Measurements from ENCODE around the gene KAZALD1. TPM values are rescaled to one million over a fixed set of nuclear protein-coding genes. Genes with fewer than 3 reads are reported as not detected.

Gene KAZALD1
- total RNA-seq, 6 experiments from 2014 or later: 0.22 to 1.1 (median 0.57) TPM

- TF ChIP-seq POLR2A (IDR thresholded peaks at IDR 0.05) (no peak), CTCF (IDR thresholded peaks at IDR 0.05) (no peak)
- Histone ChIP-seq H3K4me3 (no peak overlapping the region), H3K4me1 (peaks cover 0 to under 1% (median 0%) of the 10 kb centered on the region in 4 donors), H3K27me3 (no peaks in the 10 kb centered on the region), H3K9me3 (no peaks in the 10 kb centered on the region), H3K36me3 (no peaks in the 10 kb centered on the region), H3K27ac (no peak overlapping the region)
- DNase-seq (no peak), ATAC-seq (no peak)
- intact Hi-C loops (cut with DNase I): loop anchor here (5.0 kb wide), 1 partner anchor 44 kb away; no protein-coding TSS in a partner anchor
- WGBS (ENCODE audit: insufficient coverage, low coverage, low lambda C conversion rate, missing lambda C conversion rate): 48% methylated on average over 3 of the region's 4 CpGs
These were observed 36.1 kb downstream of the KAZALD1 start for GRCh38 chr10:101097881-101098280.

- H3K9me3 ChIP-seq: no peaks in the 10 kb centered on the region
- 42% methylated on average over 3 of the region's 6 CpGs for WGBS (ENCODE audit: insufficient coverage, low coverage, low lambda C conversion rate, missing lambda C conversion rate)
- no peak overlapping the region for H3K27ac ChIP-seq
- intact Hi-C loops (cut with DNase I): loop anchor here (5.0 kb wide), 1 partner anchor 42 kb away; no protein-coding TSS in a partner anchor
- no peaks in the 10 kb centered on the region for H3K27me3 ChIP-seq
- H3K4me3 ChIP-seq: no peak overlapping the region
- ATAC-seq (no peak), DNase-seq (no peak)
- H3K36me3 ChIP-seq: no peaks in the 10 kb centered on the region
- TF ChIP-seq CTCF (IDR thresholded peaks at IDR 0.05): no peak
- no peak for TF ChIP-seq POLR2A (IDR thresholded peaks at IDR 0.05)
- H3K4me1 ChIP-seq: no peaks in the 10 kb centered on the region
These were observed 38.1 kb downstream of the KAZALD1 start for GRCh38 chr10:101099901-101100300.

- H3K9me3 ChIP-seq: no peaks in the 10 kb centered on the region
- H3K27me3 ChIP-seq: no peaks in the 10 kb centered on the region
- H3K4me1 ChIP-seq: no peaks in the 10 kb centered on the region
- intact Hi-C loops (cut with DNase I): no loop called here
- no peak overlapping the region for H3K27ac ChIP-seq
- no peak for ATAC-seq
- no peaks in the 10 kb centered on the region for H3K36me3 ChIP-seq
- TF ChIP-seq CTCF (IDR thresholded peaks at IDR 0.05) (no peak), POLR2A (IDR thresholded peaks at IDR 0.05) (no peak)
- WGBS (ENCODE audit: insufficient coverage, low coverage, low lambda C conversion rate, missing lambda C conversion rate): 59% methylated on average over 4 of the region's 4 CpGs
- DNase-seq: no peak
- H3K4me3 ChIP-seq: no peak overlapping the region
These were observed 39.6 kb downstream of the KAZALD1 start for GRCh38 chr10:101101372-101101881.

- H3K4me1 ChIP-seq: no peaks in the 10 kb centered on the region
- no peaks in the 10 kb centered on the region for H3K36me3 ChIP-seq
- DNase-seq (no peak), ATAC-seq (no peak)
- H3K9me3 ChIP-seq: no peaks in the 10 kb centered on the region
- intact Hi-C loops (cut with DNase I): no loop called here
- H3K27ac ChIP-seq: no peak overlapping the region
- H3K4me3 ChIP-seq: no peak overlapping the region
- H3K27me3 ChIP-seq: no peaks in the 10 kb centered on the region
- WGBS (ENCODE audit: insufficient coverage, low coverage, low lambda C conversion rate, missing lambda C conversion rate): 25% methylated on average over 1 of the region's 2 CpGs
- TF ChIP-seq CTCF (IDR thresholded peaks at IDR 0.05): no peak
- TF ChIP-seq POLR2A (IDR thresholded peaks at IDR 0.05): no peak
These were observed 41.6 kb downstream of the KAZALD1 start for GRCh38 chr10:101103430-101103829.

GRCh38 chr10:101106351-101106750, 44.6 kb downstream of the KAZALD1 start:
- no peaks in the 10 kb centered on the region for H3K4me1 ChIP-seq
- DNase-seq (no peak), ATAC-seq (no peak)
- H3K27me3 ChIP-seq: no peaks in the 10 kb centered on the region
- H3K9me3 ChIP-seq: no peaks in the 10 kb centered on the region
- WGBS (ENCODE audit: insufficient coverage, low coverage, low lambda C conversion rate, missing lambda C conversion rate): 70% methylated on average over 3 of the region's 6 CpGs
- H3K36me3 ChIP-seq: no peaks in the 10 kb centered on the region
- no peak for TF ChIP-seq CTCF (IDR thresholded peaks at IDR 0.05)
- TF ChIP-seq POLR2A (IDR thresholded peaks at IDR 0.05): no peak
- intact Hi-C loops (cut with DNase I): no loop called here
- H3K27ac ChIP-seq: no peak overlapping the region
- no peak overlapping the region for H3K4me3 ChIP-seq
